ENCODE measurements around the gene FADS2.

- TF ChIP-seq BHLHE40 (IDR thresholded peaks at IDR 0.05; ENCODE audit: low read length): no peak
- no peak for TF ChIP-seq ZNF3 (CRISPR knock-in tag; IDR thresholded peaks at IDR 0.05)
- TF ChIP-seq ZFP41 (CRISPR knock-in tag; IDR thresholded peaks at IDR 0.05; ENCODE audit: borderline replicate concordance): no peak
- no peak for TF ChIP-seq CBX5 (CRISPR knock-in tag; IDR thresholded peaks at IDR 0.05; ENCODE audit: borderline replicate concordance)
- TF ChIP-seq, protein P1, sequence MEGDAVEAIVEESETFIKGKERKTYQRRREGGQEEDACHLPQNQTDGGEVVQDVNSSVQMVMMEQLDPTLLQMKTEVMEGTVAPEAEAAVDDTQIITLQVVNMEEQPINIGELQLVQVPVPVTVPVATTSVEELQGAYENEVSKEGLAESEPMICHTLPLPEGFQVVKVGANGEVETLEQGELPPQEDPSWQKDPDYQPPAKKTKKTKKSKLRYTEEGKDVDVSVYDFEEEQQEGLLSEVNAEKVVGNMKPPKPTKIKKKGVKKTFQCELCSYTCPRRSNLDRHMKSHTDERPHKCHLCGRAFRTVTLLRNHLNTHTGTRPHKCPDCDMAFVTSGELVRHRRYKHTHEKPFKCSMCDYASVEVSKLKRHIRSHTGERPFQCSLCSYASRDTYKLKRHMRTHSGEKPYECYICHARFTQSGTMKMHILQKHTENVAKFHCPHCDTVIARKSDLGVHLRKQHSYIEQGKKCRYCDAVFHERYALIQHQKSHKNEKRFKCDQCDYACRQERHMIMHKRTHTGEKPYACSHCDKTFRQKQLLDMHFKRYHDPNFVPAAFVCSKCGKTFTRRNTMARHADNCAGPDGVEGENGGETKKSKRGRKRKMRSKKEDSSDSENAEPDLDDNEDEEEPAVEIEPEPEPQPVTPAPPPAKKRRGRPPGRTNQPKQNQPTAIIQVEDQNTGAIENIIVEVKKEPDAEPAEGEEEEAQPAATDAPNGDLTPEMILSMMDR (CRISPR knock-in tag; IDR thresholded peaks at IDR 0.05): no peak
These were observed 37.0 kb downstream of the FADS2 start for GRCh38 chr11:61864814-61865775.

Measured in HepG2 (cell line).